GM18951 (cell line): ENCODE measurements around the gene INF2.
"Not testable (repeated sequence)": the region's sequence is repeated elsewhere in the genome, so short reads cannot be mapped to it uniquely, and the experiment has no call there.

Experiments
- POLR2A ChIP-seq: IDR thresholded peaks from 4 replicates; pipeline ENCODE4 v1.6.1; 2011; ENCODE audit warnings: mild to moderate bottlenecking; ENCODE audit not compliant: insufficient read length, insufficient read depth; ENCODE audit errors: extremely low read depth
- in situ Hi-C: fragments of 300-500 bp; cut with MboI; formaldehyde crosslinking; loops from one replicate; pipeline ENCODE4 v1.12.0; 2022; ENCODE audit warnings: low sequenced_read_pairs, mixed read lengths, inconsistent platforms; ENCODE audit not compliant: unreplicated experiment

Gene INF2

GRCh38 chr14:104651876-104652260, 37.5 kb upstream of the INF2 start:
- in situ Hi-C loops = no loop called here
- TF ChIP-seq POLR2A = no peak

- in situ Hi-C loops = no loop called here
- no peak for TF ChIP-seq POLR2A
These were observed 37.0 kb upstream of the INF2 start for GRCh38 chr14:104652386-104652785.

GRCh38 chr14:104653130-104653920, 36.1 kb upstream of the INF2 start:
- in situ Hi-C loops = not testable (repeated sequence)

DNA sequence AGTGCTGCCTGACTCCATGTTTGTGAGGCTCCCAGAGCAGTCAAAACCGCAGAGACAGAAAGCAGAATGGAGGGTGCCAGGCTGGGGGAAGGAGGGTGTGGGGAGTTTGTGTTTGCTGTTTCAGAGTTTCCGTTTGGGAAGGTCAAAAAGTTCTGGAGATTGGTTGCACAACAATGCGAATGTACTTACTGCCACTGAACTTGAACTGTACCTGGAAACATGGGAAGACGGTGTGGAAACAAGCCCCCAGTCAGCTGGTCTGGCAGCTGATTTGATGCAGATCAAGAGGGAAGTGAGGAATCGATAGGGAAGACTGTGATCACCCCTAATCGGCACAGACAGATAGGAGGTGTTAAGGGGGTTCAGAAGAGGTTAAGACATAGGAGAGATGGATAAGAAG, 35.3 kb upstream of the INF2 start:
- in situ Hi-C loops = no loop called here
- TF ChIP-seq POLR2A = no peak

DNA sequence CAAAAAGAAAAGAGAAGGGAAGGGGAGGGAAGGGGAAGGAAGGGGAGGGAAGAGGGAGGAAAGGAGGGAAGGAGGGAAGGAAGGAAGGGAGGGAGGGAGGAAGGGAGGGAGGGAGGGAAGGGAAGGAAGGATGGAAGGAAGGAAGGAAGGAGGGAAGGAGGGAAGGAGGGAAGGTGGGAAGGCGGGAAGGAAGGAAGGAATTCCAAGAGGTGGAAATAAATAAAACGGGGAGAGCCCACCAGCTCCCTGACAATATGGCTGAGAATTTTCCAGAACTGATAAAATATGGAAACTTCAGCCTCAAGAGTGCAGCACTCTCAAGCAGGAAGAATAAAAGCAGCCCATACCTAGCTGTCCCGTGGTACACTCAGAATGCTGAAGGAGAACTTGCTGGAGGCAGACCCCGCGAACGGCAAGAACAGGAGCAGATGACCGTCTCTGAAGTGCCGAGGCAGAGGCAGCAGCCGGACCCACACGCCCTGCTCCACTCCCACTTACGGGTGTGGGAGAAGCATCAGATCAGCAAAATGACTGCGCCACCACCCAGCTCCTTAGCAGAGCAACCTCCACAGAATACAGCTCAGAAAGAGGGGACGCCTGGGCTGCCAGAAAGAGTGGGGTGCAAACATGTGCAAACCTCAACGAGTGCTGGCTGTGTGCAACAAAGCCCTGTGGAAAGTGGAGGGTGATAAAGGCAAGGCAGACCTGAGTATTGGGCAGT, 34.1 kb upstream of the INF2 start:
- no peak for TF ChIP-seq POLR2A
- in situ Hi-C loops = no loop called here

DNA sequence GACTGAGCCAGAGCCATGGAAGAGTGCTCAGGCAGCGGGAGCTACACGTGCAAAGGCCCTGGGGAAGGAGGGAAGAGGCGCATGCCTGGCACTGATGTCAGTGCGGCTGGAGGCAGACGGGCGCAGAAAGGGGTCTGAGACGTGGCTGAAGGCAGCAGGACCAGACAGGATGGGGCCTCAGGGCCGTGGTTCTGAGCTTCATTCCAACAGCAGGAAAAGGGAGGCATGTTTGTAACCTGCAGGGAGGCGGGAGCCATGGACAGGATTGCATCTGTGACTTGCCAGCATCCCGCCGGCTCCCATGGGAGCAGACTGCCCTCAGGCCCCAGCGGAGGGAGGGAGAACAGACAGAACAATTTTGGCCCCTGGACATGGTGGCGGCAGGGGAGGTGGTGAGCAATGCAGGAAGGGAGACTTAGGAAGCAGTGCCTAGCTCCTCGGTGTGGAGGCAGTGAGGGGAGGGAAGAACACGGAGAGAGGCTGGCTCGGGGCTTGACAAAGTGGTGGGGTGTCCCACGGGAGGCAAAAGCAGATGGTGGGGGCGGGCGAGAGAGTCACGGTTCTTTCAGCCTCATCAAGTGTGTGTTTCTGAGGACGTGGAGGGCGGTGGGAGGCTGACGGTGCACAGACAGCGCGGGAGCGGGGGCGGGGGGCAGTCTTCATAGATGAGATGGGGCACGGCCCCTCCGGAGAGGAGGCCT, 33.3 kb upstream of the INF2 start:
- TF ChIP-seq POLR2A = no peak
- in situ Hi-C loops = no loop called here

DNA sequence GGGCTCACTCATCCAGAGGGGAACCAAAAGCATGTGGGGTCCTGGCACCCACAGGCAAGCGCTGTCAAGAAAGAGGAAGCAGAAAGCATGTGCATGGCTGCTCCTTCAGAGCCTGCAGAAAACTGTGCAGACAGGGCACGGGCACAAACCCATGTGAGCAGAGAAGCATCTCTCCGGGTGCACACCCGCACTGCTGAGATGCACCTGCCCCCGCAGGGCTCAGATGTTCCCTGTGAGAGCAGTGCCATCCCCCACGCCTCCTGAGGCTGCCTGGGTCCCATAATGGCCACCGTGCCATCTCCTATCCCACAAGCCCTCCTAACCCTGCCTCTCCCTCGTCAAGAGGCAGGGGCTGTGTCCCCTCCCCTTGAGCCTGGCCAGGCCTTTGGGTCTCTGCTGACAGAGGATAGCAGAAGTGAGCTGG, 32.3 kb upstream of the INF2 start:
- TF ChIP-seq POLR2A = peak; percentile 35
- in situ Hi-C loops = no loop called here

GRCh38 chr14:104657563-104658324, 31.7 kb upstream of the INF2 start:
- peak; percentile 32 for TF ChIP-seq POLR2A
- in situ Hi-C loops = no loop called here

- in situ Hi-C loops = no loop called here
- no peak for TF ChIP-seq POLR2A
These were observed 31.1 kb upstream of the INF2 start for GRCh38 chr14:104658325-104658712.

GRCh38 chr14:104659146-104659545, 30.3 kb upstream of the INF2 start:
- in situ Hi-C loops = no loop called here
- no peak for TF ChIP-seq POLR2A

DNA sequence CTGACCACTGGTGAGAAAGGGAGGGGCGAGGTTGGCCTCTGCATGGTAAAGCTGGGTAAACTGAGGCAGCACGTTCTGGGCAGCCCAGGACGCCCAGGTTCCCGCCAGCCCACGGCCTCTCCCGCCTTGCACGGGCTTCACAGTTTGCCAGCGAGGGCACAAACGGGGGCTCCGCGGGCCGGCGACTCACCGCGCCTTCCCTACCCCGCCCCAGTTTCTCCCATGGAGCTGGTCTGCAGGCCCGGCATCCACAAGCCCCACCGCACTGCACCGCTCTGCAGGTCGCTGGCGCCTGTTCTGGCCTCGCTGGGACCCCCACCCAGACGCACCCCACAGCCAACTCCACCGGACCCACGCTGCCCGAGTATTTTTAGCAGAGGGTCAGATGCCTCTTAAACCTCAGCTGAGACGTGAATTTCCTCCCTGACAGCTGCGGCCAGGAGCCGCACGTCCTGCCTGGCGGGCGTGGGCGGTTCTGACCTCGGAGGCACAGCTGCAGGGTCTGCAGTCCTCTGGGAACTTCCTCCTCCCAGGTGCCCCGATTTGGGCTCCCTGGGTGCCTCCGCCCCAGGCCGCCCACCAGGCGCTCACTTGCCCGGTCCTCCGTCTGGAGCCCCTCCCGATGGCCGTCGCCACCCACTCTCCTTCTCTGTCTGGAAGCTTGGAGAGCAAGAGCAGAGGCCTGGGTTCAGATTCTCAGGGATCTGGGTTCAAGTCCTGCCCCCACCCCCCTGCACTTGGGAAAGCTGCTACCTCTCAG, 29.5 kb upstream of the INF2 start:
- TF ChIP-seq POLR2A = peak; percentile 7
- in situ Hi-C loops = loop anchor here (5.0 kb wide), 1 partner anchor 37 kb away; no protein-coding TSS in a partner anchor

DNA sequence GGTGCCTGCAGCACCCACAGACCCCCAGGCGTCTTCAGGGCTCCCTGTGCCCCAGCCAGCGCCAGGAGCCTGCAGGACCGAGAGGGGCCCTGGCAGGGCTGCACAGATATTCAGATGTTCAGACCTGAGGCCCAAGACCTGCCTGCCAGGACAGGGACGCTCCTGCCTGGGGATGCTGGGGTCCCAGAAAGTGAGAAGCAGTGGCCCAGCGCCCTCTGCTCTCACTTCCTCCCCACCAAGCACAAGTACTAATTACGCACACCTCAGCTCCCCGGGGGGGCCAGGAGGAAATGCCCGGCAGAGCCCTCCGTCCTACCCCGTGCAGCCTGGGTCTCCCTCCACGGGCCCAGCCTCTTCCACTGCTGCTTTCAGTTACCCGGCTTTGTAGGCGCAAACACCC, 28.8 kb upstream of the INF2 start:
- peak; percentile 33 for TF ChIP-seq POLR2A
- in situ Hi-C loops = loop anchor here (5.0 kb wide), 1 partner anchor 37 kb away; no protein-coding TSS in a partner anchor
